DND-41 (cell line): ENCODE results near the gene SHB.

ENCODE experiments used
- ATAC-seq: fragments of 200-7000 bp; cut with Tn5 transposase; 3 replicates; pipeline ENCODE4 v1.9.1; 2021; ENCODE audit warnings: low read depth; ENCODE audit not compliant: insufficient read depth
- DNase-seq: peaks from one replicate; pipeline ENCODE4 v3.0.0-alpha.2; 2020
- H2AFZ ChIP-seq: 2 replicates; pipeline ENCODE4 v1.6.0; 2012; ENCODE audit warnings: low read depth, low read length
- H3K27ac ChIP-seq: 2 replicates; pipeline ENCODE4 v1.5.1; 2012; ENCODE audit warnings: low read length, inconsistent platforms
- H3K27me3 ChIP-seq: fragments of 200-600 bp; sonication (generic); 2 replicates; pipeline ENCODE4 v1.6.0; 2012; ENCODE audit warnings: low read length, mild to moderate bottlenecking, inconsistent platforms; ENCODE audit not compliant: insufficient read depth, poor library complexity
- H3K36me3 ChIP-seq: 2 replicates; pipeline ENCODE4 v1.5.1; 2012; ENCODE audit warnings: low read length, inconsistent platforms; ENCODE audit not compliant: insufficient read depth
- H3K4me1 ChIP-seq: 2 replicates; pipeline ENCODE4 v1.5.1; 2012; ENCODE audit warnings: mild to moderate bottlenecking, low read length; ENCODE audit not compliant: insufficient read depth
- H3K4me2 ChIP-seq: 2 replicates; pipeline ENCODE4 v1.6.0; 2012; ENCODE audit warnings: mild to moderate bottlenecking, moderate library complexity, low read length, inconsistent platforms; ENCODE audit not compliant: insufficient read depth
- H3K4me3 ChIP-seq, 2 experiments: fragments of 200-600 bp in 1 of 2; shearing (Covaris generic) in 1 of 2; 2 replicates each; pipeline ENCODE4 v1.5.1; 2012 to 2016; ENCODE audit warnings: inconsistent platforms in 2 of 2, low read length in 2 of 2, mild to moderate bottlenecking in 2 of 2, low read depth in 1 of 2, moderate library complexity in 1 of 2
- H3K79me2 ChIP-seq: 2 replicates; pipeline ENCODE4 v1.6.0; 2012; ENCODE audit warnings: low read length, inconsistent platforms; ENCODE audit not compliant: insufficient read depth
- H3K9ac ChIP-seq: 2 replicates; pipeline ENCODE4 v1.6.0; 2012; ENCODE audit warnings: low read depth, mild to moderate bottlenecking, inconsistent platforms, low read length, moderate library complexity
- H3K9me3 ChIP-seq: 2 replicates; pipeline ENCODE4 v1.5.1; 2012; ENCODE audit warnings: low read length, moderate library complexity, mild to moderate bottlenecking, inconsistent platforms; ENCODE audit not compliant: insufficient read depth, severe bottlenecking
- H4K20me1 ChIP-seq: 2 replicates; pipeline ENCODE4 v1.6.0; 2012; ENCODE audit warnings: low read length; ENCODE audit not compliant: insufficient read depth
- CTCF ChIP-seq: IDR thresholded peaks from 2 replicates; pipeline ENCODE4 v1.5.1; 2012; ENCODE audit warnings: borderline replicate concordance, low read length, moderate library complexity, mild to moderate bottlenecking; ENCODE audit not compliant: poor library complexity, severe bottlenecking; ENCODE audit errors: extremely low read depth
- EZH2 ChIP-seq: IDR thresholded peaks from 3 replicates; pipeline ENCODE4 v1.6.1; 2012; ENCODE audit warnings: borderline replicate concordance, low read depth, mild to moderate bottlenecking, moderate library complexity, low read length, inconsistent platforms; ENCODE audit not compliant: severe bottlenecking

Gene SHB

GRCh38 chr9:37870081-37870798 is 198.8 kb downstream of the SHB start:
- Histone ChIP-seq H3K4me2 (no peak overlapping the region), H3K79me2 (no peaks in the 10 kb centered on the region), H3K27ac (no peak overlapping the region), H3K36me3 (no peaks in the 10 kb centered on the region; the same call in 1 of the 2 replicates), H3K4me3 (no peak overlapping the region), H3K9ac (no peak overlapping the region), H3K27me3 (no peaks in the 10 kb centered on the region), H3K4me1 (no peaks in the 10 kb centered on the region), H3K9me3 (no peaks in the 10 kb centered on the region), H2AFZ (no peak overlapping the region), H4K20me1 (no peaks in the 10 kb centered on the region)
- TF ChIP-seq CTCF (no peak), EZH2 (no peak)
- DNase-seq, result no peak
- no peak for ATAC-seq
